ENCODE results near the gene NLRP3. TPM values are rescaled to one million over a fixed set of nuclear protein-coding genes. Genes with fewer than 3 reads are reported as not detected.
"Not testable (repeated sequence)": the region's sequence is repeated elsewhere in the genome, so short reads cannot be mapped to it uniquely, and the experiment has no call there.

NLRP3 gene
- total RNA-seq, 1 experiment from 2014 or later: not detected

DNA sequence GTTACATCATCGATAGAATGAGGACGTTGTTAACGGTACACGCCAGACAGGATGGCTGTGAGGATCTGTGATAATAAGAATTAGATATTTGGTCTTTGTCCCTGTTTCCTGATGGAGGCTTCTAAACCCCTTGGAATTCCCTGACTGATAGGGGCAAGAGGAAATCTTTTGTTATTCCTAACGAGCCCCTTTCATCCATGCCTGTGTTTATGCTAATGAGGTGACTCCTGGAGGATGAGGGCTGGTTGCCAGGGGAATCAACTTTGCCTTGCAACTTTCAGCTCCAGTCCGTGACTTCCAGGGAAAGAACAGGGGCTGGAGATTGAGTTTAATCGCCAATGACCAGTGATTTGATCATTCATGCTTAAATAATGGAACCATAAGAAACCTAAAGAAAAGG lies 39.3 kb upstream of the NLRP3 start:
- Histone ChIP-seq H3K56ac (ENCODE audit: insufficient read length, low read depth, low read length) (no peak overlapping the region), H3K9ac (ENCODE audit: extremely low read depth, insufficient read length, low read length) (peak overlapping the region; percentile 62), H3K9me3 (ENCODE audit: control insufficient read depth, low read depth, low read length) (no peaks in the 10 kb centered on the region), H4K20me1 (ENCODE audit: control insufficient read depth, insufficient read depth, insufficient read length) (no peaks in the 10 kb centered on the region), H2BK120ac (ENCODE audit: low read depth, low read length, poor library complexity, severe bottlenecking) (peak overlapping the region; percentile 63), H3K27ac (ENCODE audit: insufficient read length, low read depth, low read length) (peak overlapping the region; percentile 97), H2AK5ac (ENCODE audit: insufficient read length, low read length) (no peak overlapping the region), H3K4ac (ENCODE audit: low read depth, low read length) (no peak overlapping the region; the same call in 1 of the 2 replicates), H3K4me1 (ENCODE audit: insufficient read depth, low read length) (peaks cover 4% of the 10 kb centered on the region; the same call in 1 of the 2 replicates), H3K79me2 (ENCODE audit: insufficient read depth, low read length) (no peaks in the 10 kb centered on the region), H4K5ac (ENCODE audit: insufficient read length, low read depth, low read length) (no peak overlapping the region), H2BK5ac (ENCODE audit: insufficient read length, low read length) (peak overlapping the region; percentile 90), H3K23ac (ENCODE audit: insufficient read length, low read depth, low read length) (no peak overlapping the region), H3K23me2 (ENCODE audit: insufficient read length, low read depth, low read length, poor library complexity, severe bottlenecking) (peaks cover 13% of the 10 kb centered on the region), H4K8ac (replicated peaks; ENCODE audit: insufficient read length, low read depth, low read length) (no peak overlapping the region), H2BK15ac (ENCODE audit: low read depth, low read length) (no peak overlapping the region), H3K14ac (ENCODE audit: insufficient read depth, low read length) (peak overlapping the region; percentile 91; the same call in 1 of the 2 replicates), H3K4me2 (ENCODE audit: insufficient read depth, insufficient read length, low read length) (peak overlapping the region; percentile 91), H4K91ac (ENCODE audit: insufficient read length, low read depth, low read length) (no peak overlapping the region), H2BK20ac (ENCODE audit: low read depth, low read length, poor library complexity, severe bottlenecking) (no peak overlapping the region), H3T11ph (ENCODE audit: low read length) (no peak overlapping the region), H2AFZ (ENCODE audit: low read length) (no peak overlapping the region), H3K18ac (ENCODE audit: insufficient read length, low read depth, low read length) (peak overlapping the region; percentile 95), H3K27me3 (ENCODE audit: insufficient read depth, low read length) (no peaks in the 10 kb centered on the region), H3K79me1 (ENCODE audit: insufficient read depth, low read depth, low read length, poor library complexity, severe bottlenecking) (no peaks in the 10 kb centered on the region), H2BK12ac (ENCODE audit: insufficient read length, low read depth, low read length) (no peak overlapping the region)
- Mint-ChIP-seq H3K36me3 (ENCODE audit: insufficient read depth in 1 of 3, low read depth in 3 of 3) (peaks cover 7 to 18% (median 15%) of the 10 kb centered on the region in 3 experiments), H3K4me3 (peak overlapping the region; percentile 73 to 84), H3K4me1 (peaks cover 50 to 53% of the 10 kb centered on the region in 2 experiments), H3K27me3 (ENCODE audit: low read depth) (no peaks in the 10 kb centered on the region), H3K9me3 (peaks cover 12 to 16% of the 10 kb centered on the region in 2 experiments), H3K27ac (peak overlapping the region; percentile 99)
- WGBS (ENCODE audit: extremely low coverage, insufficient read length, low lambda C conversion rate): no CpG with 5 or more reads among the region's 7 CpGs
- peak; percentile 89 for DNase-seq
- TF ChIP-seq, protein P1, sequence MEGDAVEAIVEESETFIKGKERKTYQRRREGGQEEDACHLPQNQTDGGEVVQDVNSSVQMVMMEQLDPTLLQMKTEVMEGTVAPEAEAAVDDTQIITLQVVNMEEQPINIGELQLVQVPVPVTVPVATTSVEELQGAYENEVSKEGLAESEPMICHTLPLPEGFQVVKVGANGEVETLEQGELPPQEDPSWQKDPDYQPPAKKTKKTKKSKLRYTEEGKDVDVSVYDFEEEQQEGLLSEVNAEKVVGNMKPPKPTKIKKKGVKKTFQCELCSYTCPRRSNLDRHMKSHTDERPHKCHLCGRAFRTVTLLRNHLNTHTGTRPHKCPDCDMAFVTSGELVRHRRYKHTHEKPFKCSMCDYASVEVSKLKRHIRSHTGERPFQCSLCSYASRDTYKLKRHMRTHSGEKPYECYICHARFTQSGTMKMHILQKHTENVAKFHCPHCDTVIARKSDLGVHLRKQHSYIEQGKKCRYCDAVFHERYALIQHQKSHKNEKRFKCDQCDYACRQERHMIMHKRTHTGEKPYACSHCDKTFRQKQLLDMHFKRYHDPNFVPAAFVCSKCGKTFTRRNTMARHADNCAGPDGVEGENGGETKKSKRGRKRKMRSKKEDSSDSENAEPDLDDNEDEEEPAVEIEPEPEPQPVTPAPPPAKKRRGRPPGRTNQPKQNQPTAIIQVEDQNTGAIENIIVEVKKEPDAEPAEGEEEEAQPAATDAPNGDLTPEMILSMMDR (conservative IDR thresholded peaks at IDR 0.05): no peak

DNA sequence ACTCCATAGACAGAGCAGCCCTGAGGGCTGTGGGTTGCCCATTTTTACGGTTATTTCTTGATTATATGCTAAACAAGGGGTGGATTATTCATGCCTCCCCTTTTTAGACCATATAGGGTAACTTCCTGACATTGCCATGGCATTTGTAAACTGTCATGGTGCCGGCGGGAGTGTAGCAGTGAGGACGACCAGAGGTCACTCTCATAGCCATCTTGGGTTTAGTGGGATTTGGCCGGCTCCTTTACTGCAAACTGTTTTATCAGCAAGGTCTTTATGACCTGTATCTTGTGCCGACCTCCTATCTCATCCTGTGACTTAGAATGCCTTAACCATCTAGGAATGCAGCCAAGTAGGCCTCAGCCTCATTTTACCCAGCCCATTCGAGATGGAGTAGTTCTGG lies 38.3 kb upstream of the NLRP3 start:
- not testable (repeated sequence) for H3K9me3 ChIP-seq (ENCODE audit: control insufficient read depth, low read depth, low read length); H3K14ac ChIP-seq (ENCODE audit: insufficient read depth, low read length); H4K91ac ChIP-seq (ENCODE audit: insufficient read length, low read depth, low read length); H2BK15ac ChIP-seq (ENCODE audit: low read depth, low read length); H3K27me3 ChIP-seq (ENCODE audit: insufficient read depth, low read length); H4K8ac ChIP-seq (replicated peaks; ENCODE audit: insufficient read length, low read depth, low read length); H4K20me1 ChIP-seq (ENCODE audit: control insufficient read depth, insufficient read depth, insufficient read length); H3K9ac ChIP-seq (ENCODE audit: extremely low read depth, insufficient read length, low read length); H4K5ac ChIP-seq (ENCODE audit: insufficient read length, low read depth, low read length); H3K18ac ChIP-seq (ENCODE audit: insufficient read length, low read depth, low read length); H3K79me1 ChIP-seq (ENCODE audit: insufficient read depth, low read depth, low read length, poor library complexity, severe bottlenecking); H2AFZ ChIP-seq (ENCODE audit: low read length); H3K79me2 ChIP-seq (ENCODE audit: insufficient read depth, low read length); H3K23ac ChIP-seq (ENCODE audit: insufficient read length, low read depth, low read length); H2BK20ac ChIP-seq (ENCODE audit: low read depth, low read length, poor library complexity, severe bottlenecking); H3K56ac ChIP-seq (ENCODE audit: insufficient read length, low read depth, low read length); H2BK5ac ChIP-seq (ENCODE audit: insufficient read length, low read length); H3T11ph ChIP-seq (ENCODE audit: low read length); H2BK12ac ChIP-seq (ENCODE audit: insufficient read length, low read depth, low read length); H3K4ac ChIP-seq (ENCODE audit: low read depth, low read length); H3K27me3 Mint-ChIP-seq (ENCODE audit: low read depth); H2AK5ac ChIP-seq (ENCODE audit: insufficient read length, low read length); H3K4me1 ChIP-seq (ENCODE audit: insufficient read depth, low read length); DNase-seq
- H2BK120ac ChIP-seq (ENCODE audit: low read depth, low read length, poor library complexity, severe bottlenecking): peak overlapping the region; percentile 96
- peaks cover 13% of the 10 kb centered on the region for H3K23me2 ChIP-seq (ENCODE audit: insufficient read length, low read depth, low read length, poor library complexity, severe bottlenecking)
- peak overlapping the region; percentile 97 for H3K27ac ChIP-seq (ENCODE audit: insufficient read length, low read depth, low read length)
- no CpG with 5 or more reads among the region's 7 CpGs for WGBS (ENCODE audit: extremely low coverage, insufficient read length, low lambda C conversion rate)
- peaks cover 12 to 15% of the 10 kb centered on the region in 2 experiments for H3K9me3 Mint-ChIP-seq
- peak overlapping the region; percentile 99; a peak in 6 of 7 replicates for H3K27ac Mint-ChIP-seq
- H3K36me3 Mint-ChIP-seq (ENCODE audit: insufficient read depth in 1 of 3, low read depth in 3 of 3): peaks cover 7 to 18% (median 15%) of the 10 kb centered on the region in 3 experiments
- peak overlapping the region; percentile 73 to 84 for H3K4me3 Mint-ChIP-seq
- peak overlapping the region; percentile 91 for H3K4me2 ChIP-seq (ENCODE audit: insufficient read depth, insufficient read length, low read length)
- H3K4me1 Mint-ChIP-seq: peaks cover 48 to 52% of the 10 kb centered on the region in 2 experiments

Data from H9 (cell line).